Activated B cell treated with CpG ODN at 0.5 μM for 24 hours (primary cell): ENCODE data around the gene CYGB. TPM values are rescaled to one million over a fixed set of nuclear protein-coding genes. Genes with fewer than 3 reads are reported as not detected.
"Not testable (repeated sequence)": the region's sequence is repeated elsewhere in the genome, so short reads cannot be mapped to it uniquely, and the experiment has no call there.

Source experiments
- ATAC-seq: fragments of 200-7000 bp; cut with Tn5 transposase; one replicate; pipeline ENCODE4 v1.10.0; 2021; ENCODE audit warnings: low read depth, mild to moderate bottlenecking, moderate library complexity
- CTCF ChIA-PET: fragments of 350-600 bp; sonication (Branson Sonifier 250); formaldehyde crosslinking; loops from one replicate; lab custom pipeline; 2021; ENCODE audit warnings: antibody characterized with exemption; lab: Charles Lee
- POLR2A ChIA-PET: fragments of 350-600 bp; sonication (Branson Sonifier 250); formaldehyde crosslinking; loops from one replicate; lab custom pipeline; 2021; ENCODE audit warnings: antibody characterized with exemption; lab: Charles Lee
- DNase-seq: peaks from one replicate; pipeline ENCODE4 v3.0.0; 2022
- H3K27ac Mint-ChIP-seq: one replicate; pipeline ENCODE4 v1.8.0; 2020; ENCODE audit warnings: mixed read lengths
- H3K27me3 Mint-ChIP-seq: one replicate; pipeline ENCODE4 v1.8.0; 2021; ENCODE audit warnings: mixed read lengths
- H3K36me3 Mint-ChIP-seq: one replicate; pipeline ENCODE4 v1.8.0; 2021; ENCODE audit warnings: low read depth, mixed read lengths
- H3K4me1 Mint-ChIP-seq: one replicate; pipeline ENCODE4 v1.8.0; 2021; ENCODE audit warnings: mixed read lengths
- H3K4me3 Mint-ChIP-seq: one replicate; pipeline ENCODE4 v1.8.0; 2020; ENCODE audit warnings: mild to moderate bottlenecking, mixed read lengths
- H3K9me3 Mint-ChIP-seq: one replicate; pipeline ENCODE4 v1.8.0; 2020; ENCODE audit warnings: mixed read lengths
- CTCF ChIP-seq: fragments of 200-600 bp; IDR thresholded peaks from one replicate; pipeline ENCODE4 v1.8.0; 2022; ENCODE audit warnings: antibody characterized with exemption, mild to moderate bottlenecking
- intact Hi-C: fragments of 100-400 bp; cut with micrococcal nuclease; formaldehyde crosslinking; loops from one replicate; pipeline ENCODE4 v1.15.1; 2024
- total RNA-seq: library from RNA; stranded (reverse); gene quantifications from 2 replicates; pipeline ENCODE4 v1.2.3, GENCODE V29; 2022

Gene CYGB
- total RNA-seq, 1 donor from 2014 or later: 0.49 TPM

DNA sequence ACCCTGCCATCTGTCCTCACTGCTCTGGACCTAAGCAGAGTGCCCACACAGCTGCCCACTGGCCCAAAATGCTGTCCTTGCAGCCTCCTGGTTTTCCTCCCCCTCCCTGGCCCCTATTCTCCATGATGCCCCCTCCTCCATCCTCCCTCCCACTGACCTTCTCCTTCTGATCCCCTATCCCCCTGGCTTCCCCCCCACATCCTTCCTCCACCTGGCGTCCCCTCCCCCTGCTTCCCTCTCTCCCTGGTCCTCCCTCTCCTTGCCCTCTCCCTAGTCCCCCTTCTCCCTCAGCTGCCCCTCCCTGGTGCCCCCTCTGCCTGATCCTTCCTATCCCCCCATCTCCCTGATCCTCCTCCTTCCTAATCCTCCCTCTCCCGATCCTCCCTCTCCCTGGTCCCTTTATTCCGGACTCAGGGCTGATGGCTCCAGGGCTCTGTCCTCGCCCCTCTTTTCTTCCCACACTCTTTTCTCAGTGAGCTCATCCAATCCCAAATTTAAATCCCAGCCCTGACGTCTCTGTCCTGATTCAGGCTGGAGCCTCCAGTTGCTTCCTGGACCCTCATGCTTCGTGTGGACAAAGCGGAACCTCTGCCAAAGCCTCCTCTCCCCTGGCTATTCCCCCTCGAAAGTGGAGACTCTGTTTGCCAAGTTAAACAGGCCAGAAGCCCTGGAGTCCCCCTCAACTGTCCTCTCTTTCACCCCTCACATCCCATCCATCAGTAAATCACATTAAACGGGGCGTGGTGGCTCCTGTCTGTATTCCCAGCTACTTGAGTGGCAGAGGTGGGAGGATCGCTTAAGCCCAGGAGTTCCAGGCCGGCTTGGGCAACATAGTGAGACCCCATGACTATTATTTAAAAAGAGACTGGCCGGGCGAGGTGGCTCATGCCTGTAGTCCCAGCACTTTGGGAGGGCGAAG, 18.2 kb downstream of the CYGB start:
- POLR2A ChIA-PET: interaction anchor here (0.6 to 1.0 kb wide), 2 partner anchors 9 to 32 kb away, joined by 4 to 5 read pairs; no protein-coding TSS in a partner anchor
- peaks cover 31% of the 10 kb centered on the region for H3K4me1 Mint-ChIP-seq
- intact Hi-C loops: loop anchor here (10.0 kb wide), 1 partner anchor 415 kb away; the partner anchor contains the start of gene EXOC7

DNA sequence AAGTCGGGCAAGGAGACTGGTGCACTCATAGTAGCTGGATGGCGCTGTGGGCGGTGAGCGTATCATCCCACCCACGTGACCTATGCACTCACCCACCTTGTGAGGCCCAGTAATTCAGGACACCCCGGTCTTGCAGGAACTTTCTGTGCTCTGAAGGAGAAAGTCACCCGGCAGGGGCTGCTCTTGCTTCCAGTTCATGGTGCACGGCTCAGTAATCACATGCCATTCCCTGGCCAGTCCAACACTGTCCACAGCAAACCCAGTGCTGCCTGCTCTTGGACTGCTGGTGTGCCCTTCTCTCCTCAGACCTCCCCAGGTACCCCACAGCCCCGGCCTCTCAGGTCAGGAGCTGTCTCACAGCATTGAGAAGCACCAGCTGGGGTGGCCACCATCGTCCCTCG, 19.9 kb downstream of the CYGB start:
- CTCF ChIA-PET: interaction anchor here (1.0 to 1.5 kb wide), 3 partner anchors 10 to 106 kb away, joined by 3 to 7 read pairs (median 6); no protein-coding TSS in a partner anchor
- peaks cover 1% of the 10 kb centered on the region for H3K27me3 Mint-ChIP-seq
- intact Hi-C loops: loop anchor here (10.0 kb wide), 1 partner anchor 413 kb away; the partner anchor contains the start of gene EXOC7
- DNase-seq (no peak), ATAC-seq (no peak)
- TF ChIP-seq CTCF: no peak
- H3K4me1 Mint-ChIP-seq: peaks cover 23% of the 10 kb centered on the region
- POLR2A ChIA-PET: interaction anchor here (0.6 to 0.7 kb wide), 2 partner anchors 28 to 1865 kb away, joined by 6 to 15 read pairs; no protein-coding TSS in a partner anchor
- H3K27ac Mint-ChIP-seq: no peak overlapping the region
- no peaks in the 10 kb centered on the region for H3K9me3 Mint-ChIP-seq
- no peaks in the 10 kb centered on the region for H3K36me3 Mint-ChIP-seq
- no peak overlapping the region for H3K4me3 Mint-ChIP-seq

More for the DNA sequence above, 18.2 kb downstream of the CYGB start:
- no peaks in the 10 kb centered on the region for H3K36me3 Mint-ChIP-seq
- ATAC-seq (no peak), DNase-seq (no peak)
- peaks cover 3% of the 10 kb centered on the region for H3K27me3 Mint-ChIP-seq
- H3K9me3 Mint-ChIP-seq: no peaks in the 10 kb centered on the region
- H3K27ac Mint-ChIP-seq: no peak overlapping the region
- CTCF ChIA-PET: interaction anchor here (1.4 kb wide), 1 partner anchor 105 kb away, joined by 7 read pairs; no protein-coding TSS in a partner anchor
- no peak for TF ChIP-seq CTCF
- no peak overlapping the region for H3K4me3 Mint-ChIP-seq

DNA sequence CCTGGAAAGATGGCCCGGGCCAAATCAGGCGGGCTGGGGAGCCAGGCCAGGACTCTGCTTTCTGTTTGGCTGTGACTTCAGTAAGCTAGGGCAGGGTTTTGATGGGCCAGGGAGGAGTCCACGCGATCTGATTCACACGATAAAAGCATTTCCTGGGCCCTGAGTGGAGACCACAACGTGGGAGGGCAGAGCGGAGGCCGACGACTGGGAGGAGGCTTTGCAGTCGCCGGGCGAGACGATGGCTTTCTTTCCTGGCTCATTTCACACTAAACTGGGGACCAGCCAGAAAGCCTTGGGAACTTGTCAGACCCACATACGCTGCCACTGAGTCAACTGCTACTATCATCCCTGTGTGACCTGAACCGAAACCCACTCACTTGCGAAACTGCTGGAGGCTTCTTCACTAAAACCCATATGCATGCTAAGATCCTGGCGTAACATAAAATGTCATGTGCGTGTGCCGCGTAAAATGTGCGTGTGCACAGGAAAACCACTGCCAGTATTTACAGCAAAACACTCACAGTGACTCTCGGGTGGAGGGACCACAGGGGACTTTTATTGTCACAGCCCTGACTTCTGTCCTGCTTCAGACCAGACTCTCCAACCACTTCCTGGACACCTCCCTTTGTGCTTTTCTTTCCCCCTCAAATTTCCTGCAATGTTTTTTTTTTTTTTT, 22.1 kb downstream of the CYGB start:
- no peaks in the 10 kb centered on the region for H3K36me3 Mint-ChIP-seq
- no peaks in the 10 kb centered on the region for H3K9me3 Mint-ChIP-seq
- ChIA-PET POLR2A (interaction anchor here (0.7 to 1.6 kb wide), 15 partner anchors 8 to 1397 kb away, joined by 3 to 14 read pairs (median 5); no protein-coding TSS in a partner anchor), CTCF (interaction anchor here (1.3 kb wide), 1 partner anchor 49 kb away, joined by 4 read pairs; no protein-coding TSS in a partner anchor)
- peak overlapping the region; percentile 71 for H3K4me3 Mint-ChIP-seq
- peak overlapping the region; percentile 93 for H3K27ac Mint-ChIP-seq
- H3K27me3 Mint-ChIP-seq: peaks cover under 1% of the 10 kb centered on the region
- ATAC-seq (peak; percentile 84), DNase-seq (peak; percentile 54)
- peaks cover 23% of the 10 kb centered on the region for H3K4me1 Mint-ChIP-seq
- intact Hi-C loops: loop anchor here (1.0 to 10.0 kb wide), 2 partner anchors 13 to 411 kb away; partner anchors contain the start of gene EXOC7
- TF ChIP-seq CTCF: no peak

DNA sequence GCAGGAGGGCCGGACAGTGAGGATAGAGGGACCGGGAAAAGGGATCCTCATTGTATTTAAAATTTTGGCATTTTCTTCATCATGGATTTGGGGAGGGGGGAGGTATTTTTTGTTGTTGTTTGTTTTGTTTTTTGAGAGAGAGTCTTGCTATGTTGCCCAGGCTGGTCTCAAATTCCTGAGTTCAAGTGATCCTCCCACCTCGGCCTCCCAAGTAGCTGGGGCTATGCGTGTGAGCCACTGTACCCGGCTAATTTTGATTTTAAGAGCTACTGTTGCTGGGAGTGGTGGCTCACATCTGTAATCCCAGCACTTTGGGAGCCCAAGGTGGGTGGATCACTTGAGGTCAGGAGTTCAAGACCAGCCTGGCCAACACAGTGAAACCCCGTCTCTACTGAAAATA, 23.2 kb downstream of the CYGB start:
- H3K27me3 Mint-ChIP-seq, H3K4me3 Mint-ChIP-seq, H3K9me3 Mint-ChIP-seq, ATAC-seq, H3K36me3 Mint-ChIP-seq, DNase-seq: not testable (repeated sequence)
- peaks cover 23% of the 10 kb centered on the region for H3K4me1 Mint-ChIP-seq
- intact Hi-C loops: loop anchor here (10.0 kb wide), 1 partner anchor 410 kb away; the partner anchor contains the start of gene EXOC7
- H3K27ac Mint-ChIP-seq: peak overlapping the region; percentile 61
- CTCF ChIA-PET: interaction anchor here (1.3 kb wide), 1 partner anchor 48 kb away, joined by 4 read pairs; no protein-coding TSS in a partner anchor
- POLR2A ChIA-PET: interaction anchor here (0.6 to 1.6 kb wide), 7 partner anchors 14 to 61 kb away, joined by 3 to 12 read pairs (median 4); no protein-coding TSS in a partner anchor

DNA sequence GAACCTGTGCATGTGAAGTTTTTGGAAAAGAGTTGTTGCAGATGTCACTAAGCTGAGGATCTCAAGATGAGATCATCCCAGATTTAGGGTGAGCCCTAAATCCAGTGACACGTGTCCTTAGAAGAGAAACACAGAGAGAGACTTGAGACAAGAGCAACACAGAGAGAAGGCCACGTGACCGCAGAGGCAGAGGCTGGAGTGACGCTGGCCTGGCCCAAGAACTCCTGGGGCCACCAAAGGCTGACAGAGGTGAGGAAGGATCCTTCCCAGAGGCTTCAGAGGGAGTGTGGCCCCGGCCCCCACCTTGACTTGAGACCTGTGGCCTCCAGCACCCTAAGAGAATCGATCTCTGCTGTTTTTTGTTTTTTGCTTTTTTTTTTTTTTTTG, 24.2 kb downstream of the CYGB start:
- peaks cover 23% of the 10 kb centered on the region for H3K4me1 Mint-ChIP-seq
- H3K9me3 Mint-ChIP-seq: no peaks in the 10 kb centered on the region
- TF ChIP-seq CTCF: no peak
- no peak for ATAC-seq
- peak overlapping the region; percentile 47 for H3K27ac Mint-ChIP-seq
- no peak overlapping the region for H3K4me3 Mint-ChIP-seq
- DNase-seq: no peak
- no peaks in the 10 kb centered on the region for H3K36me3 Mint-ChIP-seq
- ChIA-PET CTCF (interaction anchor here (1.2 kb wide), 1 partner anchor 116 kb away, joined by 6 read pairs; no protein-coding TSS in a partner anchor), POLR2A (interaction anchor here (0.7 kb wide), 1 partner anchor 159 kb away, joined by 6 read pairs; no protein-coding TSS in a partner anchor)
- H3K27me3 Mint-ChIP-seq: peaks cover 2% of the 10 kb centered on the region
- intact Hi-C loops: loop anchor here (10.0 kb wide), 1 partner anchor 408 kb away; the partner anchor contains the start of gene EXOC7
